B cell (primary cell): ENCODE data around the gene TULP1.

Experiments used
- EZH2 ChIP-seq: IDR thresholded peaks from 2 replicates; pipeline ENCODE4 v1.6.1; 2012; ENCODE audit warnings: borderline replicate concordance, low read depth, mild to moderate bottlenecking, moderate library complexity, low read length; ENCODE audit not compliant: insufficient read depth, poor library complexity, severe bottlenecking
- TF ChIP-seq, protein P1 (sequence below): fragments of 200-600 bp; IDR thresholded peaks from one replicate; pipeline ENCODE4 v1.8.0; 2022; ENCODE audit warnings: antibody characterized with exemption, mild to moderate bottlenecking

DNA sequence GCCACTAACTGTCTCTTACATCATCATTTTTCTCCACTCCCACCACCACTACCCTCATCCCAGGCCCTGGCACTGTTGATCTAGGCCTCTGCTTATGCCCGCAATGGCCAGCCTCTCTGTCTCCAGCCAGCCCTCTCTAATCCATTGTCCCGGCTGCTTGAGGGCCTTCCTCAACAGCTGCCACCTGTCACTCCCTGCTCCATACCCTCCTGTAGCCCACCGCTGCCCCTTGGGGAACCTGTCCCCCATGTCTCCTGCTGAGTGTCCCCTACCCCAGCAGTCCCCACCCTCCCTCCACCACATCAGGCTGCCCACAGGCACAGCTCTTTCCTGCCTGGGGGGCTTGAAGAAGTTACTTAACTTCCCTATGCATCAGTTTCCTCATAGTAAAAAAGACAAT is 29.2 kb downstream of the TULP1 start:
- TF ChIP-seq EZH2: no peak
- TF ChIP-seq, protein P1, sequence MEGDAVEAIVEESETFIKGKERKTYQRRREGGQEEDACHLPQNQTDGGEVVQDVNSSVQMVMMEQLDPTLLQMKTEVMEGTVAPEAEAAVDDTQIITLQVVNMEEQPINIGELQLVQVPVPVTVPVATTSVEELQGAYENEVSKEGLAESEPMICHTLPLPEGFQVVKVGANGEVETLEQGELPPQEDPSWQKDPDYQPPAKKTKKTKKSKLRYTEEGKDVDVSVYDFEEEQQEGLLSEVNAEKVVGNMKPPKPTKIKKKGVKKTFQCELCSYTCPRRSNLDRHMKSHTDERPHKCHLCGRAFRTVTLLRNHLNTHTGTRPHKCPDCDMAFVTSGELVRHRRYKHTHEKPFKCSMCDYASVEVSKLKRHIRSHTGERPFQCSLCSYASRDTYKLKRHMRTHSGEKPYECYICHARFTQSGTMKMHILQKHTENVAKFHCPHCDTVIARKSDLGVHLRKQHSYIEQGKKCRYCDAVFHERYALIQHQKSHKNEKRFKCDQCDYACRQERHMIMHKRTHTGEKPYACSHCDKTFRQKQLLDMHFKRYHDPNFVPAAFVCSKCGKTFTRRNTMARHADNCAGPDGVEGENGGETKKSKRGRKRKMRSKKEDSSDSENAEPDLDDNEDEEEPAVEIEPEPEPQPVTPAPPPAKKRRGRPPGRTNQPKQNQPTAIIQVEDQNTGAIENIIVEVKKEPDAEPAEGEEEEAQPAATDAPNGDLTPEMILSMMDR: no peak
